Neural progenitor cell (in vitro differentiated cells): ENCODE data around the gene PTGER4.

ENCODE experiments used
- CTCF ChIP-seq: fragments of 200-600 bp; sonication (generic); IDR thresholded peaks from 2 replicates; pipeline ENCODE4 v1.5.1; 2017; ENCODE audit warnings: antibody characterized with exemption, mild to moderate bottlenecking
- EZH2 ChIP-seq: fragments of 200-600 bp; sonication (generic); IDR thresholded peaks from 2 replicates; pipeline ENCODE4 v1.6.1; 2017; ENCODE audit warnings: antibody characterized with exemption, mild to moderate bottlenecking, moderate library complexity

GRCh38 chr5:40717281-40717680, 37.6 kb downstream of the PTGER4 start:
- no peak for TF ChIP-seq EZH2
- no peak for TF ChIP-seq CTCF
